H1 (cell line): Measurements from ENCODE around the gene ARL3. TPM values are rescaled to one million over a fixed set of nuclear protein-coding genes. Genes with fewer than 3 reads are reported as not detected.
A peak's percentile ranks its signal among the peaks of the same experiment; 100 is the strongest.

Experiments
- CHD2 ChIP-seq: IDR thresholded peaks from 2 replicates; pipeline ENCODE4 v1.6.1; 2012; ENCODE audit warnings: low read length, improper control_type of control experiment
- TBP ChIP-seq: IDR thresholded peaks from 2 replicates; pipeline ENCODE4 v1.6.1; 2011; ENCODE audit warnings: low read depth, low read length, improper control_type of control experiment
- YY1 ChIP-seq: IDR thresholded peaks from 2 replicates; pipeline ENCODE4 v1.6.1; 2011; ENCODE audit warnings: low read depth, mild to moderate bottlenecking, low read length
- polyA plus RNA-seq, 7 experiments: library from polyadenylated mRNA; depleted of rRNA in 3 of 7; stranded (reverse) in 5 of 7; unstranded in 2 of 7; fragments of >200 nt in 5 of 7; fragments of 200-250 nt in 2 of 7; gene quantifications; 1 replicate in 5 of 7; 2 replicates in 1 of 7; 4 replicates in 1 of 7; pipeline versions ENCODE4 v1.2.1 to v1.2.3, GENCODE V29; 2011 to 2013; ENCODE audit warnings: missing spikeins in 2 of 7, mixed read lengths in 2 of 7
- total RNA-seq: library from RNA; stranded (reverse); fragmentation: NEBNext Ultra II Directional; extraction: Animal tissue kit (Norgen Biotek cat#: 25700); gene quantifications from 2 replicates; pipeline ENCODE4 v1.2.1, GENCODE V29; 2021

Gene ARL3
- total and polyA plus RNA-seq, 2 of the 8 experiments (the other 6 are each of a cell fraction or from before 2014, with no cell fraction given): 8.8 to 16.2 TPM

GRCh38 chr10:102644646-102645387 lies 69.4 kb downstream of the ARL3 start (continued):
- TF ChIP-seq CHD2 (no peak), YY1 (no peak), TBP (peak; percentile 49; the same call in 1 of the 2 replicates)
